SK-N-MC (cell line): ENCODE data around the gene MOSPD3.

Source experiments
- EZH2 ChIP-seq: fragments of 200-600 bp; sonication (generic); IDR thresholded peaks from one replicate; pipeline ENCODE4 v1.6.1; 2017; ENCODE audit warnings: antibody characterized with exemption
- POLR2AphosphoS5 ChIP-seq: IDR thresholded peaks from 2 replicates; pipeline ENCODE4 v1.6.1; 2012; ENCODE audit warnings: mild to moderate bottlenecking, low read depth, low read length, borderline replicate concordance

DNA sequence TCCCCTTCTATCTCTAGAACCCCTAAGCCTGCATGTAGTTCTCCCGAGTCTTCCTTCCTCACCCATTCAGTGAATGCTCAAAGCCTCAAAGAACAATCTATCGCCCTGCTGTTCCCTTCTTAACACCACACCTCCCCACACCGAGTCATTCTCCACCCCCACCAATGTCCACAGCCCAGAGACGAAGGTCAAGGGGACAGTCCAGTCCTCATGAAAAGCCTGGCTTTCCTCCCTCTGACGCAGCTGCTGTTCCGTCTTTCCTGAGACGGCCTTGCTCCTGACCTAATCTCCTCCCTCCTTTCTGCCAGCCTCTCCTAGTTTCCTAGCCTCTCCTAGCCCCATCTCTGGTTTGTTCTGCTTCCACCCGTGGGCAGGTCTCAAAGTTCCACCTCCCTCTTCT lies 9.2 kb downstream of the MOSPD3 start:
- no peak for TF ChIP-seq POLR2AphosphoS5
- TF ChIP-seq EZH2 = no peak
